ENCODE data around the gene XKRX. TPM values are rescaled to one million over a fixed set of nuclear protein-coding genes. Genes with fewer than 3 reads are reported as not detected.

The XKRX gene
- total RNA-seq, 1 donor from 2014 or later = not detected

DNA sequence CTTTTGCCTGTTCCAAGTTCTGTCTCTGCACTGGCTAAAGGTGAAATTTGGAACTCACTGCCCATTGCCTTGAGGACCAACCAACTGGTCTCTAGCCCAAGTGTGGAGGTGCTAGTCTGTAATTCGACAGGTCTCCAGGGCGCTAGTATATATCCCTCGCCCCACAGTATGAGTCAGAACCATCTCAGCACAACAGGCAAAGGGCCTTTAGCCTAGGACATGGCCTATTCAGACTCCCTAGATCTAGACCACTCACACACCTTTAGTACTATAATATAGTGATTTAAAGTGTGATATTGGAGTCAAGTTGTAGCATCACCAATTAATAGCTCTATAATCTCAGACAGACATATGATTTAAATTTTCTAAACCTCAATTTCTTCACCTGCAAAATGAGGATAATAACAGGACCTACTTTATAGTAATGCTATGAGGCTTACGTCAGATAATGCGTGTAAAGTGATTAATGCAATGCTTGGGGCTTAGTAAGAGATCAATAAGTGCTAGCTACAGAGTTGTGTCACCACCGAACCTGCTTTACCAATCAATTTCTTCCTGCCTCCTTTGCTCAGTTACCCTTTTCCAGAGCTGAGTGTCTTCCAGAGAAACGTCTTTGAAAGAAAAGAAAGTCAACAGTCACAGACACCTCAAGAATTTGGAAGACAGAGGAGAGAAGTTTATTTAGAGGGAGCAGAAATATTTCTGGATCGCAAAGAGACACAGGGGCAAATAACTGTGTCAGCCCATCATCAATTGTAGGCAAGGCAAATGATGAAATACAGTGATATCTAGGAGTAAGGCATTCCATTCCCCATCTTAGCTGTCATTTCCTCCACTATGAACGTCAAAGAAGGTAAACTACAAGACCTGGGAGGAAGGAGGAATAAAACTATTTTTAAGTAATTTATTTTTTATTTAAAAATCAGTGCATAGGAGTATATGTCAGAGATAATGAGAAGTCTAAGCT, 56.8 kb downstream of the XKRX start:
- TF ChIP-seq, protein P1, sequence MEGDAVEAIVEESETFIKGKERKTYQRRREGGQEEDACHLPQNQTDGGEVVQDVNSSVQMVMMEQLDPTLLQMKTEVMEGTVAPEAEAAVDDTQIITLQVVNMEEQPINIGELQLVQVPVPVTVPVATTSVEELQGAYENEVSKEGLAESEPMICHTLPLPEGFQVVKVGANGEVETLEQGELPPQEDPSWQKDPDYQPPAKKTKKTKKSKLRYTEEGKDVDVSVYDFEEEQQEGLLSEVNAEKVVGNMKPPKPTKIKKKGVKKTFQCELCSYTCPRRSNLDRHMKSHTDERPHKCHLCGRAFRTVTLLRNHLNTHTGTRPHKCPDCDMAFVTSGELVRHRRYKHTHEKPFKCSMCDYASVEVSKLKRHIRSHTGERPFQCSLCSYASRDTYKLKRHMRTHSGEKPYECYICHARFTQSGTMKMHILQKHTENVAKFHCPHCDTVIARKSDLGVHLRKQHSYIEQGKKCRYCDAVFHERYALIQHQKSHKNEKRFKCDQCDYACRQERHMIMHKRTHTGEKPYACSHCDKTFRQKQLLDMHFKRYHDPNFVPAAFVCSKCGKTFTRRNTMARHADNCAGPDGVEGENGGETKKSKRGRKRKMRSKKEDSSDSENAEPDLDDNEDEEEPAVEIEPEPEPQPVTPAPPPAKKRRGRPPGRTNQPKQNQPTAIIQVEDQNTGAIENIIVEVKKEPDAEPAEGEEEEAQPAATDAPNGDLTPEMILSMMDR (IDR thresholded peaks at IDR 0.05; ENCODE audit: insufficient read depth, low read depth, low read length) = no peak
- no peak for TF ChIP-seq EZH2 (IDR thresholded peaks at IDR 0.05; ENCODE audit: insufficient read depth, low read length)
- Histone ChIP-seq H3K9me3 (ENCODE audit: insufficient read depth, low read depth, low read length) (no peaks in the 10 kb centered on the region), H3K27ac (ENCODE audit: low read depth, low read length) (no peak overlapping the region), H3K9ac (ENCODE audit: low read length) (no peak overlapping the region), H3K4me3 (ENCODE audit: insufficient read depth, low read depth, low read length) (no peak overlapping the region), H3K27me3 (ENCODE audit: insufficient read depth, low read length) (no peaks in the 10 kb centered on the region), H2AFZ (ENCODE audit: low read depth, low read length) (no peak overlapping the region), H3K4me1 (ENCODE audit: insufficient read depth, low read length) (no peaks in the 10 kb centered on the region), H4K20me1 (ENCODE audit: insufficient read depth, low read length) (no peaks in the 10 kb centered on the region), H3K4me2 (ENCODE audit: low read length) (no peak overlapping the region), H3K36me3 (ENCODE audit: insufficient read depth, low read length) (no peaks in the 10 kb centered on the region), H3K79me2 (ENCODE audit: insufficient read depth, low read length) (no peaks in the 10 kb centered on the region)
- peak; percentile 51 for DNase-seq (ENCODE audit: low read depth)
- H3K4me1 Mint-ChIP-seq (ENCODE audit: low read depth, unreplicated experiment) = peaks cover 6% of the 10 kb centered on the region
- no peak for FAIRE-seq
- H3K9me3 Mint-ChIP-seq (ENCODE audit: unreplicated experiment) = no peaks in the 10 kb centered on the region
- H3K36me3 Mint-ChIP-seq (ENCODE audit: low read depth, unreplicated experiment) = no peaks in the 10 kb centered on the region
- no peak overlapping the region for H3K27ac Mint-ChIP-seq (ENCODE audit: unreplicated experiment)
- no peak overlapping the region for H3K4me3 Mint-ChIP-seq (ENCODE audit: unreplicated experiment)
- no peaks in the 10 kb centered on the region for H3K27me3 Mint-ChIP-seq (ENCODE audit: low read depth, unreplicated experiment)

DNA sequence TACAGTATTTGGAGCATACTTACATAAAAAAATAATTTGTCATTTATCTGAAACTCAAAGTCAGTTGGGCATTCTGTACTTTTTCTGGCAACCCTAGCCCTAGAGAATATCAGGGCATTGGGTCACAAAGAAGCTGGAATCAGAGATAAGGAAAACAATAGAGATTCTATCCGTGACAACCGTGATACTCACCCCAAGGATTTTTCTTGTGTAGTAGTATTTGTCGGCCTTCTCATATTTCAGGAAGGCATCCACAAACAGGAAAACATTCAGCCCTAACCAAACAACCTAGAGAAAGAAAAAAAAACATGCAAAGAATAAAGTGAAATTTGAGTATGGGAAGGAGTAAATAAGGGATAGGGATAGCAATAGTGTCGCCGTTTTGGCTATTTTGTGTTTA, 58.2 kb downstream of the XKRX start:
- TF ChIP-seq EZH2 (IDR thresholded peaks at IDR 0.05; ENCODE audit: insufficient read depth, low read length) = no peak
- TF ChIP-seq, protein P1 (IDR thresholded peaks at IDR 0.05; ENCODE audit: insufficient read depth, low read depth, low read length) = no peak
- Histone ChIP-seq H3K4me3 (ENCODE audit: insufficient read depth, low read depth, low read length) (no peak overlapping the region), H2AFZ (ENCODE audit: low read depth, low read length) (no peak overlapping the region), H3K79me2 (ENCODE audit: insufficient read depth, low read length) (no peaks in the 10 kb centered on the region), H3K9ac (ENCODE audit: low read length) (no peak overlapping the region), H3K4me2 (ENCODE audit: low read length) (no peak overlapping the region), H4K20me1 (ENCODE audit: insufficient read depth, low read length) (no peaks in the 10 kb centered on the region), H3K9me3 (ENCODE audit: insufficient read depth, low read depth, low read length) (no peaks in the 10 kb centered on the region), H3K27me3 (ENCODE audit: insufficient read depth, low read length) (no peaks in the 10 kb centered on the region), H3K4me1 (ENCODE audit: insufficient read depth, low read length) (no peaks in the 10 kb centered on the region), H3K36me3 (ENCODE audit: insufficient read depth, low read length) (no peaks in the 10 kb centered on the region), H3K27ac (ENCODE audit: low read depth, low read length) (no peak overlapping the region)
- Mint-ChIP-seq H3K27me3 (ENCODE audit: low read depth, unreplicated experiment) (no peaks in the 10 kb centered on the region), H3K27ac (ENCODE audit: unreplicated experiment) (no peak overlapping the region), H3K36me3 (ENCODE audit: low read depth, unreplicated experiment) (no peaks in the 10 kb centered on the region), H3K4me1 (ENCODE audit: low read depth, unreplicated experiment) (peaks cover 6% of the 10 kb centered on the region), H3K4me3 (ENCODE audit: unreplicated experiment) (no peak overlapping the region), H3K9me3 (ENCODE audit: unreplicated experiment) (no peaks in the 10 kb centered on the region)
- FAIRE-seq (peak; percentile 54), DNase-seq (ENCODE audit: low read depth) (no peak)

DNA sequence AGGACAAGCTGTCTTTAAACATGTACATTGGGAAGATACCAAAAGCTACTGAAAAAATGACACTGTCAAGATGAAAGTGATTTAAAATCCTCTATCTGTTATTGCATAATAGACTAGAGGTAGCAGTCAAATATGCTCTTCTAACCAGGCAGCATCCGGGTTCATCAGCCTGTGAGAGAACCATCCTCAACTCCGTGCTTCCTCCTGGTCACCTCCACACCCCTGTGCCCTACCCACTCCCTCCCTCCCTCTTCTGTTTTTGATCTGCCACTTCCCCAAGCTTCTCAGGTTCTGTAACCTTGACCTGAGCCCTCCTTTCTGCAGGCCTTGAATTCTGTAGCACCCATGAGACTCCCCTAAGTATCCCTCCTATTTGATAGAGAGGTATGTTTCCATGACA, 60.4 kb downstream of the XKRX start:
- H4K20me1 ChIP-seq (ENCODE audit: insufficient read depth, low read length) = no peaks in the 10 kb centered on the region
- H3K79me2 ChIP-seq (ENCODE audit: insufficient read depth, low read length) = no peaks in the 10 kb centered on the region
- DNase-seq (ENCODE audit: low read depth) = no peak
- peaks cover 9% of the 10 kb centered on the region for H3K4me1 Mint-ChIP-seq (ENCODE audit: low read depth, unreplicated experiment)
- no peak overlapping the region for H3K9ac ChIP-seq (ENCODE audit: low read length)
- H3K4me1 ChIP-seq (ENCODE audit: insufficient read depth, low read length) = peaks cover 5% of the 10 kb centered on the region
- no peak overlapping the region for H3K4me2 ChIP-seq (ENCODE audit: low read length)
- no peaks in the 10 kb centered on the region for H3K27me3 Mint-ChIP-seq (ENCODE audit: low read depth, unreplicated experiment)
- H3K9me3 Mint-ChIP-seq (ENCODE audit: unreplicated experiment) = no peaks in the 10 kb centered on the region
- no peak overlapping the region for H3K4me3 Mint-ChIP-seq (ENCODE audit: unreplicated experiment)
- H3K27me3 ChIP-seq (ENCODE audit: insufficient read depth, low read length) = no peaks in the 10 kb centered on the region
- no peak for TF ChIP-seq EZH2 (IDR thresholded peaks at IDR 0.05; ENCODE audit: insufficient read depth, low read length)
- TF ChIP-seq, protein P1 (IDR thresholded peaks at IDR 0.05; ENCODE audit: insufficient read depth, low read depth, low read length) = no peak
- no peak overlapping the region for H2AFZ ChIP-seq (ENCODE audit: low read depth, low read length)
- no peaks in the 10 kb centered on the region for H3K36me3 Mint-ChIP-seq (ENCODE audit: low read depth, unreplicated experiment)
- no peak overlapping the region for H3K4me3 ChIP-seq (ENCODE audit: insufficient read depth, low read depth, low read length)
- no peaks in the 10 kb centered on the region for H3K36me3 ChIP-seq (ENCODE audit: insufficient read depth, low read length)
- no peak for FAIRE-seq
- H3K27ac ChIP-seq (ENCODE audit: low read depth, low read length) = no peak overlapping the region
- H3K27ac Mint-ChIP-seq (ENCODE audit: unreplicated experiment) = no peak overlapping the region
- H3K9me3 ChIP-seq (ENCODE audit: insufficient read depth, low read depth, low read length) = no peaks in the 10 kb centered on the region

All from astrocyte (in vitro differentiated cells and primary cell).